ENCODE data around the gene RABL2A. TPM values are rescaled to one million over a fixed set of nuclear protein-coding genes. Genes with fewer than 3 reads are reported as not detected.
"Not testable (repeated sequence)": the region's sequence is repeated elsewhere in the genome, so short reads cannot be mapped to it uniquely, and the experiment has no call there.

The RABL2A gene
- polyA plus RNA-seq (2013, experiment 1 of 2) = 3.0 TPM
- 3.0 TPM for polyA plus RNA-seq (2013, experiment 2 of 2)

DNA sequence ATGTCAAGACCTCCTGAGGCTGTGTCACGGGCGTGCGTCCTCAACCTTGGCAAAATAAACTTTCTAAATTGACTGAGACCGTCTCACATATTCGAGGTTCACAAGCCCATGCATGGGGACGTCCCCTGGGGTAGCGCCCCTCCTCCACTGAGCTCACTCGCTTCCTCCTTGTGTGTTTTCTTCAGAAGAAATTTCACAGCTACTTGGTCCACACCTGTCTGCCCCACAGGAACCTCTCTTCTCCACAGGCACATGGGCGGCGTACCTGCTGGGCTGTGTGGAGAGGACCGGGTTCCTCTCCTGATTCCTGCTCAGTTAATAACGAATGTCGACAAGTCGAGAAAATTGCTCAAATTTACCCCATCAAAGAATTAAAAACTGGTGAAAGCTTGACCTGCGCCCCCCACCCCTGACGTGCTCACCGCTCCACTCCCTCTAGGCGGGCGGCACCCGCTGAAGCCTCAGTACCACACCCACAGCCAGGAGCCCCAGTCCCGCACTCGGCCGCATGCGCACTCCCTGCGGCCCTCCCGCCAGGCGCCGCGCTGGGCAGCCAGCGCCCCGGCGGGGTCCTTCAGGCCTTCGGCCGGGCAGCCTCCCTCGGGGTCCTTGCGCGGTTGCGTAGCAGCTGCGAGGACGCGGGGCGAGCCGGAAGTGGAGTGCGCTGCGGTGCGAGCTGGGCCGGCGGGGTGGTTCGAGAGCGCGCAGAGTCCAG is at the start of gene RABL2A:
Gene RABL2A (plus strand): TSS at position 651 of the 715 bp plus-strand sequence. CDS start 1,341 bp downstream, outside the sequence.
- DNase-seq = peak; percentile 80
- not testable (repeated sequence) for H3K36me3 ChIP-seq (ENCODE audit: control insufficient read depth, insufficient read depth, low read length)

DNA sequence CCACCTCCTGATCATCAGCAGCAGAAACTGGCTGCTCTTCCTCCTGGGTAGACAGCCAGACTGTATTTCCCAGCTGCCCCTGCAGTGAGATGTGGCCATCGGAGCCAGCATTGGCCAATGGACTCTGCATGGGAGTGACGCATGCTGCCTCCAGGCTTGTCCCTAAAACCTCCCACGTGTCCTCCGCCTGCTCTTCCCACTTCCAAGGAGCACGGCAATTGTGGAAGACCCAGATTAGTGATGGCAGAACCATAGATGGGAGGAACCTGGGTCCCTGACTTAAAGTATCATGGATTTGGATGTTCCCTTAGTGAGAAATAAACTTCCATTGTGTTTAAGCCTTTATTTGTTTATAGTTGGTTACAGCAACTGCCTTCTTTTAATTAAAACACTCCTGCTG is 48.6 kb upstream of the RABL2A start:
- not testable (repeated sequence) for H3K9ac ChIP-seq (ENCODE audit: low read length); H3K27me3 ChIP-seq (ENCODE audit: insufficient read depth, low read length, poor library complexity); H3K79me1 ChIP-seq (ENCODE audit: low read length); H2BK120ac ChIP-seq (ENCODE audit: low read depth, low read length); H3K36me3 ChIP-seq (ENCODE audit: control insufficient read depth, insufficient read depth, low read length); H4K5ac ChIP-seq (ENCODE audit: low read length); H3K56ac ChIP-seq (ENCODE audit: low read length); H3K4me2 ChIP-seq (ENCODE audit: low read length); H3K18ac ChIP-seq (ENCODE audit: low read length); H4K8ac ChIP-seq (ENCODE audit: low read depth, low read length); H2BK15ac ChIP-seq (replicated peaks; ENCODE audit: low read depth); DNase-seq; H3K27ac ChIP-seq (ENCODE audit: low read depth, low read length); H3K23ac ChIP-seq (ENCODE audit: low read length); H3K79me2 ChIP-seq (ENCODE audit: control insufficient read depth, insufficient read depth, low read length); H3K4ac ChIP-seq (ENCODE audit: low read depth, low read length); H2BK5ac ChIP-seq (ENCODE audit: low read length); H2AK5ac ChIP-seq (ENCODE audit: low read length); H3K4me1 ChIP-seq (ENCODE audit: control insufficient read depth, low read depth, low read length); H3K4me3 ChIP-seq (ENCODE audit: low read length)
- WGBS (ENCODE audit: extremely low coverage, insufficient coverage, low lambda C conversion rate) = no CpG with 5 or more reads among the region's 5 CpGs

More for the DNA sequence above, at the start of gene RABL2A:
- not testable (repeated sequence) for H2BK5ac ChIP-seq (ENCODE audit: low read length); H4K5ac ChIP-seq (ENCODE audit: low read length); H3K79me2 ChIP-seq (ENCODE audit: control insufficient read depth, insufficient read depth, low read length); H3K79me1 ChIP-seq (ENCODE audit: low read length); H2BK120ac ChIP-seq (ENCODE audit: low read depth, low read length); H2BK15ac ChIP-seq (replicated peaks; ENCODE audit: low read depth); H3K4me3 ChIP-seq (ENCODE audit: low read length); H3K27ac ChIP-seq (ENCODE audit: low read depth, low read length); H2AK5ac ChIP-seq (ENCODE audit: low read length); H3K18ac ChIP-seq (ENCODE audit: low read length); H4K8ac ChIP-seq (ENCODE audit: low read depth, low read length); H3K23ac ChIP-seq (ENCODE audit: low read length); H3K4me1 ChIP-seq (ENCODE audit: control insufficient read depth, low read depth, low read length); H3K4ac ChIP-seq (ENCODE audit: low read depth, low read length); H3K27me3 ChIP-seq (ENCODE audit: insufficient read depth, low read length, poor library complexity)
- peak within 1 kb of the TSS; percentile 60 for H3K56ac ChIP-seq (ENCODE audit: low read length)
- no CpG with 5 or more reads among the region's 51 CpGs for WGBS (ENCODE audit: extremely low coverage, insufficient coverage, low lambda C conversion rate)
- H3K9ac ChIP-seq (ENCODE audit: low read length) = peak within 1 kb of the TSS; percentile 50
- H3K4me2 ChIP-seq (ENCODE audit: low read length) = peak within 1 kb of the TSS; percentile 34

GRCh38 chr2:113582473-113582872 is 44.6 kb upstream of the RABL2A start:
- not testable (repeated sequence) for DNase-seq; H2AK5ac ChIP-seq (ENCODE audit: low read length); H3K79me1 ChIP-seq (ENCODE audit: low read length); H4K8ac ChIP-seq (ENCODE audit: low read depth, low read length); H2BK5ac ChIP-seq (ENCODE audit: low read length); H3K4me2 ChIP-seq (ENCODE audit: low read length); H3K36me3 ChIP-seq (ENCODE audit: control insufficient read depth, insufficient read depth, low read length); H2BK120ac ChIP-seq (ENCODE audit: low read depth, low read length); H4K5ac ChIP-seq (ENCODE audit: low read length); H2BK15ac ChIP-seq (replicated peaks; ENCODE audit: low read depth); H3K4me3 ChIP-seq (ENCODE audit: low read length); H3K56ac ChIP-seq (ENCODE audit: low read length); H3K18ac ChIP-seq (ENCODE audit: low read length); H3K79me2 ChIP-seq (ENCODE audit: control insufficient read depth, insufficient read depth, low read length); H3K23ac ChIP-seq (ENCODE audit: low read length); H3K9ac ChIP-seq (ENCODE audit: low read length); H3K27me3 ChIP-seq (ENCODE audit: insufficient read depth, low read length, poor library complexity); H3K27ac ChIP-seq (ENCODE audit: low read depth, low read length); H3K4ac ChIP-seq (ENCODE audit: low read depth, low read length); H3K4me1 ChIP-seq (ENCODE audit: control insufficient read depth, low read depth, low read length)
- WGBS (ENCODE audit: extremely low coverage, insufficient coverage, low lambda C conversion rate) = no CpG with 5 or more reads among the region's 3 CpGs

- Histone ChIP-seq H3K4me2 (ENCODE audit: low read length) (peak overlapping the region; percentile 46), H3K56ac (ENCODE audit: low read length) (peak overlapping the region; percentile 91), H3K9ac (ENCODE audit: low read length) (peak overlapping the region; percentile 71), H3K23ac (ENCODE audit: low read length) (peak overlapping the region; percentile 94), H2BK120ac (ENCODE audit: low read depth, low read length) (peak overlapping the region; percentile 33), H3K18ac (ENCODE audit: low read length) (peak overlapping the region; percentile 57), H3K27ac (ENCODE audit: low read depth, low read length) (peak overlapping the region; percentile 72)
- WGBS (ENCODE audit: extremely low coverage, insufficient coverage, low lambda C conversion rate) = no CpG with 5 or more reads among the region's 63 CpGs
- DNase-seq = peak; percentile 91
- not testable (repeated sequence) for H3K4ac ChIP-seq (ENCODE audit: low read depth, low read length); H2AK5ac ChIP-seq (ENCODE audit: low read length); H3K27me3 ChIP-seq (ENCODE audit: insufficient read depth, low read length, poor library complexity); H2BK15ac ChIP-seq (replicated peaks; ENCODE audit: low read depth); H4K5ac ChIP-seq (ENCODE audit: low read length); H3K36me3 ChIP-seq (ENCODE audit: control insufficient read depth, insufficient read depth, low read length); H3K4me1 ChIP-seq (ENCODE audit: control insufficient read depth, low read depth, low read length); H3K4me3 ChIP-seq (ENCODE audit: low read length); H4K8ac ChIP-seq (ENCODE audit: low read depth, low read length); H3K79me1 ChIP-seq (ENCODE audit: low read length); H3K79me2 ChIP-seq (ENCODE audit: control insufficient read depth, insufficient read depth, low read length); H2BK5ac ChIP-seq (ENCODE audit: low read length)
Observed at GRCh38 chr2:113583521-113584225, 43.4 kb upstream of the RABL2A start.

- Histone ChIP-seq H3K9ac (ENCODE audit: low read length) (peak overlapping the region; percentile 60), H3K18ac (ENCODE audit: low read length) (peak overlapping the region; percentile 70), H3K4me2 (ENCODE audit: low read length) (peak overlapping the region; percentile 5), H3K56ac (ENCODE audit: low read length) (peak overlapping the region; percentile 64)
- H4K8ac ChIP-seq (ENCODE audit: low read depth, low read length); H3K27ac ChIP-seq (ENCODE audit: low read depth, low read length); H2BK120ac ChIP-seq (ENCODE audit: low read depth, low read length); H3K36me3 ChIP-seq (ENCODE audit: control insufficient read depth, insufficient read depth, low read length); H3K4me1 ChIP-seq (ENCODE audit: control insufficient read depth, low read depth, low read length); H3K23ac ChIP-seq (ENCODE audit: low read length); H3K27me3 ChIP-seq (ENCODE audit: insufficient read depth, low read length, poor library complexity); H2BK5ac ChIP-seq (ENCODE audit: low read length); H4K5ac ChIP-seq (ENCODE audit: low read length); H2AK5ac ChIP-seq (ENCODE audit: low read length); H3K4ac ChIP-seq (ENCODE audit: low read depth, low read length); H3K79me1 ChIP-seq (ENCODE audit: low read length); H3K79me2 ChIP-seq (ENCODE audit: control insufficient read depth, insufficient read depth, low read length); H3K4me3 ChIP-seq (ENCODE audit: low read length); H2BK15ac ChIP-seq (replicated peaks; ENCODE audit: low read depth): not testable (repeated sequence)
- DNase-seq = peak; percentile 26
- WGBS (ENCODE audit: extremely low coverage, insufficient coverage, low lambda C conversion rate) = no CpG with 5 or more reads among the region's 47 CpGs
Observed at GRCh38 chr2:113584311-113585092, 42.6 kb upstream of the RABL2A start.

All from mesendoderm (in vitro differentiated cells).